GM18508 (cell line): ENCODE results near the gene CCNYL1.
A peak's percentile ranks its signal among the peaks of the same experiment; 100 is the strongest.
"Not testable (repeated sequence)": the region's sequence is repeated elsewhere in the genome, so short reads cannot be mapped to it uniquely, and the experiment has no call there.

Source experiments
- ATAC-seq: cut with Tn5 transposase; IDR thresholded peaks from one replicate; pipeline ENCODE4 v1.9.1; 2021; ENCODE audit warnings: moderate number of reproducible peaks; ENCODE audit not compliant: insufficient read depth, unreplicated experiment

The CCNYL1 gene

GRCh38 chr2:207710814-207711740 is at the start of gene CCNYL1:
CCNYL1 (plus strand) TSS chr2:207711640; CDS start chr2:207711897, 257 bp downstream.
- ATAC-seq, result peak; percentile 93

GRCh38 chr2:207662203-207662602 is 49.2 kb upstream of the CCNYL1 start:
- peak; percentile 94 for ATAC-seq

- no peak for ATAC-seq
Observed at GRCh38 chr2:207663870-207664545, 47.4 kb upstream of the CCNYL1 start.

GRCh38 chr2:207670887-207671286 is 40.6 kb upstream of the CCNYL1 start:
- no peak for ATAC-seq

GRCh38 chr2:207673431-207673830 is 38.0 kb upstream of the CCNYL1 start:
- no peak for ATAC-seq

GRCh38 chr2:207674266-207674774 is 37.1 kb upstream of the CCNYL1 start:
- no peak for ATAC-seq

GRCh38 chr2:207674826-207675225 is 36.6 kb upstream of the CCNYL1 start:
- ATAC-seq, result no peak

GRCh38 chr2:207676827-207677354 is 34.5 kb upstream of the CCNYL1 start:
- ATAC-seq, result no peak

- no peak for ATAC-seq
Observed at GRCh38 chr2:207681431-207681830, 30.0 kb upstream of the CCNYL1 start.

- no peak for ATAC-seq
Observed at GRCh38 chr2:207682557-207682956, 28.9 kb upstream of the CCNYL1 start.

- no peak for ATAC-seq
Observed at GRCh38 chr2:207683438-207683837, 28.0 kb upstream of the CCNYL1 start.

GRCh38 chr2:207683879-207684627 is 27.4 kb upstream of the CCNYL1 start:
- no peak for ATAC-seq

GRCh38 chr2:207686812-207687211 is 24.6 kb upstream of the CCNYL1 start:
- no peak for ATAC-seq

GRCh38 chr2:207688597-207688996 is 22.8 kb upstream of the CCNYL1 start:
- no peak for ATAC-seq

GRCh38 chr2:207690845-207691461 is 20.5 kb upstream of the CCNYL1 start:
- not testable (repeated sequence) for ATAC-seq

- ATAC-seq, result no peak
Observed at GRCh38 chr2:207692206-207693065, 19.0 kb upstream of the CCNYL1 start.

GRCh38 chr2:207693641-207694249 is 17.7 kb upstream of the CCNYL1 start:
- ATAC-seq, result no peak

GRCh38 chr2:207694811-207695281 is 16.6 kb upstream of the CCNYL1 start:
- no peak for ATAC-seq
